ENCODE measurements around the gene LSM11. TPM values are rescaled to one million over a fixed set of nuclear protein-coding genes. Genes with fewer than 3 reads are reported as not detected.

Gene LSM11
- polyA plus RNA-seq, 3 donors from 2014 or later = 0.48 to 0.53 TPM; not detected in 1

DNA sequence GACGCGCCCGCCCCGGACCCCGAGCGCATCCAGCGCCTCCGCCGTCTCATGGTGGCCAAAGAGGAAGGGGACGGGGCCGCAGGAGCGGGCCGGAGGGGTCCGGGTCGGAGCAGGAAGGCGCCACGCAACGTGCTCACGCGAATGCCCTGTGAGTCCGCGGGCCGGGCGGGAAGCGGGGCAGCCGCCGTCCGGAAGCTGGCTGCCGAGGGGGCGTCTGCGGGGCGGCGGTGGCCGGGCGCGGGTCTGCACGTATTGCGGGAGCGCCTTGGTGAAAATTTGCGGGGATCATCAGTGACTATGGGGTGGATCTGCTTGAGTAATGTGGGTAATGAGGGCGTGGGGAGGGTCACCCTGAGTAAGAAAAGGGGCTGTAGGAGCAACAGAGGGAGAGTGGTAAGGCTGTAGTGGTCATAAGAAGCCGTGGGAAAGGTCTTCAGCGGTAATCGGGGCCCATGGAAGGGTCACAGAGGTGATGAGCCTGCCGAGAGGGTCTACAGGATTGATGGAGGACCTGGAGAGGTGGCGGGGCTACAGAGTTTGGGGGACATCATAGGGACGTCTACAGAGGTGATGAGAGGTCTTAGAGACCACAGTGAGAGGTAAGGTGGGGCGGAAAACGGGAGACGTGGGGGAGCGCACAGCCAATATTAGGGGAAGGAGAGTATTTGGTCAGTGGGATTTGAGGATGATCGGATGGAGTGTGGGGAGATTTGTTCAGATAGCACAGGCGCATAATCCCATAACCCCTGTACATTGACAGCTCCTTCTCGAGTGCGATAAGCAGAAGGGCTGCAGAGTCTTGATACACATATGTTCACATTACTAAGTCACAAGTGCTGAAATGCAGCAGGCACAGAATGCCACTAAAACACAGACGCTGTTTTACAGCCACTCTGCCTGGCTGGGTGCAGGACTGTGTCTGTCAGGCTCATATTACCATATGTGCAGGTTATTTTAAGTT lies 819 bp downstream of the LSM11 start:
- H3K4me1 Mint-ChIP-seq = peaks cover 22 to 27% of the 10 kb centered on the region in 2 donors
- peak in 1 of 3 donors; percentile 36 for DNase-seq
- no peaks in the 10 kb centered on the region for H3K9me3 Mint-ChIP-seq
- H3K27me3 Mint-ChIP-seq (ENCODE audit: low read depth in 3 of 3) = peaks cover 0 to 7% (median 2%) of the 10 kb centered on the region in 3 donors
- peak overlapping the region; percentile 87 to 97 (median 91) for H3K4me3 Mint-ChIP-seq
- H3K36me3 Mint-ChIP-seq = peaks cover 0 to 2% (median 0%) of the 10 kb centered on the region in 3 donors
- peak overlapping the region; percentile 29 to 92 (median 84) for H3K27ac Mint-ChIP-seq

DNA sequence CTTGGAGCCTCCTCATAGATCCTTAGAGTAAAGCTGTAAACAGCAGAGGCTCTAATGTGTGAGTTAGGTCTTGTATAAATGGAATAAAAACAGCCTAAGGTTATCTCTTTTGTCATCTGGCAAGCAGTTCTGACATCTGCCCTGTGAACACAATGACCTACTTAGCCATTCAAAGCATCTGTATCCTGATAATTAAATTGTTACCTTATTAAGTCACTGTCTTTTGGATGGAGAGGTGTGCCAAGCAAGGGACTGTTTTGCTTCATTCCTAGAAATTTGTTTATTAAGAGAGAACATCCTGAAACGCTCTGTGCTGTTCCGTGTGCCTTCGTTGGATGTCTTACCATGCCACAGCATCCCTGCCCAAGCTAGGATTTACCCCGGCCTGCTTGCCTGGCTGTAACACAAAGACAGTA lies 1.5 kb downstream of the LSM11 start:
- no peak for DNase-seq
- H3K4me3 Mint-ChIP-seq = peak overlapping the region; percentile 87 to 97 (median 91)
- no peaks in the 10 kb centered on the region for H3K36me3 Mint-ChIP-seq
- H3K27ac Mint-ChIP-seq = peak overlapping the region in 1 of 6 donors; percentile 69
- peaks cover 22 to 27% of the 10 kb centered on the region in 2 donors for H3K4me1 Mint-ChIP-seq
- no peaks in the 10 kb centered on the region for H3K9me3 Mint-ChIP-seq
- H3K27me3 Mint-ChIP-seq (ENCODE audit: low read depth in 3 of 3) = peaks cover 0 to 7% (median 2%) of the 10 kb centered on the region in 3 donors

DNA sequence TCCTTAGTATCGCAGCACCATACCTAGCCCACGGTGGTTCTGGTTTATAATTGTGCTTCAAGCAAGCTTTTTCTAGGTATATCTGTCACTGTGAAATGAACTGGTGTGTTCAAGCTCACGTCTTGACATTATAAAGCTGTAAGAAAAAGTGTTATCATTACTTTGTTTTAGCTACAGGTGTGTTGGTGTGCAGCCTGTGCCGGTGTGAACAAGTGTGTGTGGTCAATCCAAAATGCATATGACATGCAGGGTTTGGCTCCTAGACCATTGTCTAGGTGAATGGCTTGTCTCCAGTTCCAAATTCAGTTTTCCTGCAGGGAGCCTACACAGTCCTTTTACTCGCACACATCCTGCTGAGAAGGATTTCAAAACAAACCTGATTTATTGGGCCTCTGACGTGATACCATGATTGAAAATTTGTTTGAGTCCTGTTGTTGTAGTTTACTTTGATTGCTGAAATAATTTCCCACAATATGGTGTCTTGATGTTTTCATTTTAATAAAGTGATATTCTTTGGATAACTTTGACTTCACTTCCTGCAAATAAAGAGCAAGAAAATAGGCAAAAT lies 3.7 kb downstream of the LSM11 start:
- peaks cover 21 to 27% of the 10 kb centered on the region in 2 donors for H3K4me1 Mint-ChIP-seq
- no peaks in the 10 kb centered on the region for H3K9me3 Mint-ChIP-seq
- H3K27ac Mint-ChIP-seq = no peak overlapping the region
- no peaks in the 10 kb centered on the region for H3K36me3 Mint-ChIP-seq
- H3K27me3 Mint-ChIP-seq (ENCODE audit: low read depth in 3 of 3) = peaks cover 0 to 5% (median 2%) of the 10 kb centered on the region in 3 donors
- no peak overlapping the region for H3K4me3 Mint-ChIP-seq
- no peak for DNase-seq

DNA sequence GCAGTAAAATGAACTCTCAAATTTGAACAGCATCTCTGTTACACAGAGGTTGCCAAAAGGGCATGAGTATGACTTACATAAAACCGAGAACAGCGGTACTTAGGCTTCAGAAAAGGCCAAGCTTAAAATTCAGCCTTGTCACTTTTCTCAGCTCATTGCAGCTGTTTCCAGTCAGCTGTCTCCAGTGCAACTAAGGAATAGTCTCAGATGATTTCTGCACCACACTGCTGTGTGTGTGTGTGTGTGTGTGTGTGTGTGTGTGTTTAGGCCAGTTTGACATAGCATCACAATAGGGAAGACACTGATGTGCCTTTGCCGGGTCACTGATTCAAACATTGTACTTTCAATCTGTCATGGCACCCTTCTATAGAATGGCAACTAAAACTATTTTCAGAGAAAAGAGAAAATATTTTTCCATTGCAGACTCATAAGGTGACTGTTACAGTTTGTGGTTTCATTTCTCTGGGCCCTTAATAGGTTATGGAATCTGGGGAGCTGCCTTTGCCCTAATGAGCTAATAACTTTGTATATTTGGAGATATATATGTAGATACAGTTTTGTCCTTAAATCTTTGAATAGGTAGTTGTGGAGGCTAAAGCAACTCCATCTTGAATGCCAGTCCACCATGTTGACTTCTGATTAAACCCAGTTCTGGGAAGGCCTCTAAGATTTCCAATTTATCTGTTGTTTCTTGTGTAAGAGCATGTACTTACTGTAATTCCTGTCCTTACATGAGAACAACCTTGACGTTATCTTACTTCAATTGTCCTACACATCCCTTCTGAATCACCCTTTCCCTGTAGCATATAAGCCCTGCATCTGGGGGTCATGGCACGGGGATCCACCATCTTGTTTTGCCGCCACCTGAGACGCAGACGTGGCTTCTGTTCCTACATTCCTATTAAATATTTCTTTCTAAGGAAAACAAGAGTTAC lies 4.5 kb downstream of the LSM11 start:
- H3K4me3 Mint-ChIP-seq = no peak overlapping the region
- H3K27ac Mint-ChIP-seq = no peak overlapping the region
- peaks cover 16 to 21% of the 10 kb centered on the region in 2 donors for H3K4me1 Mint-ChIP-seq
- peaks cover 0 to 4% (median 4%) of the 10 kb centered on the region in 3 donors for H3K36me3 Mint-ChIP-seq
- DNase-seq = no peak
- no peaks in the 10 kb centered on the region for H3K9me3 Mint-ChIP-seq
- H3K27me3 Mint-ChIP-seq (ENCODE audit: low read depth in 3 of 3) = peaks cover 0 to 4% (median 2%) of the 10 kb centered on the region in 3 donors

DNA sequence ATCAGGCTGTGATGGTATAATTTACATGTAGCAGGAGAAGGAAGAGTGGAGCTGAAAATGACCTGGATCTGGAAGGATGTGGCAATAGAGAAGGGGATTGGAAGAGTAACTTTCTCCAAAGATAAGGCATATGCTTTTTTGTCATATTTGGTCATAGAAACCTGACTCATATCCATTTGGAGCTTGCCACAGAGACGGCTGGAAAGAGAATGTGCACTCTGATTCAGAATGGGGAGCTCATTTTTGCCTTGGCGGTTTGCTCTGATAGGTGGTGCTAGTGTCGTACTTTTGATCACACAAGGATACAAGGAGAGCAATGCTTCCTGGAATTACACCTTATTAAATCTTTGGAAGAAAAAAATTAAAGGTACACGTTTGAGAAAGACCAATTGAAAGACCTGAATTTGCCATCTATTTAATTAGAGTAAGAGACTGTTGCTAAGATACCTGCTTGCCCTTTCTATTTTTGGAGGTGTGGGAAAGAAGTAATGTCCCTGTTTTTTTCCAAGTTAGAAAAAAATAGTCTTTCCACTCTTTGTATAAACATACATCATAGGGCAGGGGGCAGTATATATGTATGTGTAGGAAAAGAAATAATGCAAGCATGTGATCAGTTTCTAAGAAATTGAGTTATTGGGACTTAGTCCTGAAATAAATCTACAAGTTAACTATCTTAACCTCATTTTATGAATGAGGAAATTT lies 5.4 kb downstream of the LSM11 start:
- Mint-ChIP-seq H3K4me3 (no peak overlapping the region), H3K4me1 (peaks cover 13 to 17% of the 10 kb centered on the region in 2 donors), H3K27me3 (ENCODE audit: low read depth in 3 of 3) (peaks cover 0 to 2% (median 1%) of the 10 kb centered on the region in 3 donors), H3K9me3 (no peaks in the 10 kb centered on the region), H3K36me3 (peaks cover 0 to 11% (median 4%) of the 10 kb centered on the region in 3 donors), H3K27ac (no peak overlapping the region)
- DNase-seq = no peak

DNA sequence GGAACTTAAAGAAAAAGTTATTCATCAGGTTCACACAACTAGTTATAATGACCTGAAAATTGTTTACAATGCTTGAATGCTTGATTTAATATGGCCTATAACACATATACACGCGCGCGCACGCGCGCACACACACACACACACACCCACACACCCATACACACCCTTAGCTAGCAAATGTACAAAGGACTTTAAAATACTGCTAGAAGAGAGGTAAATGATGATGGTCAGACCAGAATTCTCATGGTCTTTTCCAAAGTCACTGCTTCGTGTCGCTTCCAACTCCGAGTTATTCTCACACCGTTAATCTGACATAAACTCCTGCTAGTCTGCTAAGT lies 5.9 kb downstream of the LSM11 start:
- Mint-ChIP-seq H3K4me3 (no peak overlapping the region), H3K27me3 (ENCODE audit: low read depth in 3 of 3) (no peaks in the 10 kb centered on the region), H3K4me1 (peaks cover 10 to 13% of the 10 kb centered on the region in 2 donors), H3K36me3 (peaks cover 0 to 12% (median 4%) of the 10 kb centered on the region in 3 donors), H3K27ac (peak overlapping the region in 1 of 6 donors; percentile 30), H3K9me3 (no peaks in the 10 kb centered on the region)
- DNase-seq = no peak

DNA sequence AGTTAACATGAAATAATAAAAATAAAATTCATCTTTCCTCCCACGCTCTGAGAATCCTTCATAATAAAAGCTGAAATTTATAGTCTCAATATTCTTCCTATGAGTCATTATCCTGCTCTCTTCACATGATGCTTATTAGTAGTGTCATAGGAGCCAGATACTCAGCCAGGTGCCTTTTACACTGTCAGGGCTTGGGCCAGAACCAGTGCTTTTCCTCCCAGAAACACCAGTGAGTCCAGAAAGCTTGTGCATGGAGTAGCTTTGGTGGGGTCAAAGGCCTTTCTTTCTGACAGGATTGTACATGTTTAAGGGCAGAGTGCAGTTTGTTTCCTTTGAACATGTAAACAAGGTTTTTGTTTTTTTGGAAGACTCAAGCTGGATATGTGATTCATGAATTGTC lies 6.8 kb downstream of the LSM11 start:
- DNase-seq = no peak
- Mint-ChIP-seq H3K4me3 (no peak overlapping the region), H3K9me3 (no peaks in the 10 kb centered on the region), H3K36me3 (peaks cover 4 to 18% (median 5%) of the 10 kb centered on the region in 3 donors), H3K27me3 (ENCODE audit: low read depth in 3 of 3) (no peaks in the 10 kb centered on the region), H3K4me1 (peaks cover 3 to 4% of the 10 kb centered on the region in 2 donors), H3K27ac (no peak overlapping the region)

DNA sequence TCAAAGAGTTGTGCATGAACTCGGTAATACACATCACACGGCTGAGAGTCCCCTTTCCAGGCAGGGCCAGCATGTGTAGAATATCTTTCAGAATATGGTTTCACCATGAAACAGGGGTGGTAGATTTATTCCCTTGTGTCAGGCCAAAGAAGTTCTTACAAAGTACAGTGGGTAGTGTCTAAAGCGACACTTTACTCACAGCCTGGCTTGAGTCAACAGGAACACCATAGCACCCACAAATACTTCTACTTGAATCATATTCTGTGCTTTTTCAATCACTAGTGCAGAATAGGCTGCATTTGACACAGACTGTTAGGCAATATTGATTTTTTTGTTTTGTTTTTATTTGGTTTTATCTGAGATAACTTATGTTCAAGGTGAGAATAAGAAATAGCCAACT lies 12.6 kb downstream of the LSM11 start:
- Mint-ChIP-seq H3K4me3 (no peak overlapping the region), H3K27me3 (ENCODE audit: low read depth in 3 of 3) (no peaks in the 10 kb centered on the region), H3K4me1 (no peaks in the 10 kb centered on the region), H3K36me3 (peaks cover 26 to 43% (median 28%) of the 10 kb centered on the region in 3 donors), H3K9me3 (no peaks in the 10 kb centered on the region), H3K27ac (no peak overlapping the region)
- no peak for DNase-seq

DNA sequence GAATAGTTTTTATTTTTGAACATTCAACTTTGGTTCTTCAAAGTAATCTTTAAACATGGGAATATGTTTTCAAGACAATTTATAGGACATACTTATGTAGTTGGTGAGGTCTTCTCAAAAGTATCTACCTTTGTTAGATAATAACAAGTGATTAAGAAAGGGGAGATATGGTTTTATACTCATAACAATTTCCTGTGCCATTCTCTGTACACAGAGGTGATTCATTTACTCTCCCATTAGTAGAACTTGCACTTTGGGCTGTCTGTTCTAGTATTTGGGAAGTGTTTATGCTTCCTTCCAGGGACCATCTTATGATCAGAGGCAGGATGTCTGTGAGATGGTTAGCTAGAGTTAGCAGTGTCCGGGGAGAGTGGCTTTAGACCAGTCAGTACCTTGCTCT lies 15.2 kb downstream of the LSM11 start:
- no peak for DNase-seq
- Mint-ChIP-seq H3K27ac (no peak overlapping the region), H3K9me3 (no peaks in the 10 kb centered on the region)

DNA sequence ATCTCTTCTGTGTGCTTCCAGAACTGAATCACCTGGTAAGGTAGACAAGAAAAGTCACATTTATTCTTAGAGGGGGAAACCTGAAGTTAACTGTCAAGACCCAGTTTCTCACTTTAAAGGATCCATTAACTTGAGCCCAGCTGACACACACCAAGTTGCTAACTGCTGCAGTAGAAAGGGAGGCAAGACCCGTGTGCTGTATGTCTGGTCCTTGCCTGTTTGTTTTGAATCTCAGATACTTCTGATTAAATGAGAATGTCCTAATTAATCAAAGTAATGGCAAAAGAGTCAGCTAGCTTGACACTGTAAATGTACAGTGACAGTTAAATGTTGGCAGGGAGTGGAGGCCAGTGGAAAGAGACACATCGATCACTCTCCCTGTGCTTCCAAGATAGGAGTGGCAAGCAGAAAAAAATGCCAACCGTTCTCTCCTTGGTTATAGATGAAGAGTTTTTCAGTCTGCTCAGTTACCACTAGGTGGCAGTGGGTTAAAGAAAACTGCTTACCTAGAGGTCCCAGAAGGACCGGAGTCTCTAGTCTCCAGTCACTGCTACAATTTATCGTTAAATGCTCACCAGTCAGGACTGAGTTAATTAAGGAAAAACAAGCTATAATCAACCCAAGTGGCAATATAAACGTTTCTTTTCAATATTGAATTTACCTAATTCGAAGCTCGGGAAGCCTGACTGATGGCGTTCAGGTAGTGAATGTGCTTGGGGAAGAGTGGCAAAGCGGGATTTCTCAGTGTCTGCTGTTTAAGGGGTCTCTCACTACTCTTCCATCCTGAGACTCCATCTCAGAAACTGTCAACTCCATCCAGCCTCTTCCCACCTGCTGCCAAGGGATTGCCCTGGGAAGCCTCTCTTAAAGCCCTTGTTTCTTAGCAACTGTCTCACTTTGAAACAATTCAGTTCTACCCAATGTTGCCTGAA lies 18.4 kb downstream of the LSM11 start:
- Mint-ChIP-seq H3K27ac (no peak overlapping the region), H3K4me3 (no peak overlapping the region), H3K4me1 (no peaks in the 10 kb centered on the region), H3K9me3 (no peaks in the 10 kb centered on the region), H3K36me3 (peaks cover 10 to 16% (median 12%) of the 10 kb centered on the region in 3 donors), H3K27me3 (ENCODE audit: low read depth in 3 of 3) (peaks cover under 1 to 2% (median 2%) of the 10 kb centered on the region in 3 donors)
- peak; percentile 26 to 39 (median 35) for DNase-seq

More for the DNA sequence above, 15.2 kb downstream of the LSM11 start:
- Mint-ChIP-seq H3K36me3 (peaks cover 22 to 36% (median 28%) of the 10 kb centered on the region in 3 donors), H3K4me3 (no peak overlapping the region), H3K4me1 (no peaks in the 10 kb centered on the region), H3K27me3 (ENCODE audit: low read depth in 3 of 3) (no peaks in the 10 kb centered on the region)

DNA sequence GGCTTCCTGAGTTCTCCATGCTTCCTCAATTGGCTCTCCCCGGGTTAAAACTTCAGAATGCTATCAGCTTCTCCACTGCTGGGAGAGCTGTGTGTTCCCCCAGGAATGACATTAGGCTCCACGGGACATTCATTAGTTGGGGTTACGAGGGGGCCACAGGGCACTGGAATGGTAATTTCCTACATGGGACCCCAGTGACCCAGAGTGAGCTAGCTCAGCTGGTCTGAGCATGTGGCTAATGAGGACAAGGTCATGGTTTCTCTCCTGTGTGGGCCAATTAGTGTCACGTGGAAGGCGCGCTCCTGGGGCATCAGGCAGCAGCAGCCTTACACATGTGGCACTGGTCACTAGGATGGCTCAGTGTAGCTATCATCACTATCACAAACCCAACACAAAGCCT lies 21.0 kb downstream of the LSM11 start:
- Mint-ChIP-seq H3K27ac (no peak overlapping the region), H3K4me1 (no peaks in the 10 kb centered on the region), H3K27me3 (ENCODE audit: low read depth in 3 of 3) (peaks cover 2 to 3% (median 2%) of the 10 kb centered on the region in 3 donors), H3K9me3 (no peaks in the 10 kb centered on the region), H3K4me3 (no peak overlapping the region), H3K36me3 (peaks cover 0 to 8% (median 6%) of the 10 kb centered on the region in 3 donors)
- DNase-seq = no peak

DNA sequence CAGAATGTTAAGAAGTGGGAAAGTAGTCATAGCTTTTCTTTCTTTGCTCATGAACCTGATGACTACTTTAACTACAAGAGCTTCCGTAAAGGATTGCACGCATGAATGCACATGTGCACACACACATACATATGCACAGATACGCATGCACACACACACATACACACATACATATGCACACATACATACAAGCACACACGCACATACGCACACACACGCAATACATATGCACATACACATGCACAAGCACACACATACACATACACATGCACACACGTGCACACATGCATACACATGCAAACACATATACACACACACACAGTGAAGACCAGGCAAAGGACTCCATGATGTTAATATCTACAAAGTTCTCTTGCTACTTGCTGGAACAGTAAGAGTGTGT lies 22.9 kb downstream of the LSM11 start:
- Mint-ChIP-seq H3K9me3 (no peaks in the 10 kb centered on the region), H3K4me3 (no peak overlapping the region), H3K36me3 (peaks cover 0 to 1% (median 0%) of the 10 kb centered on the region in 3 donors), H3K4me1 (no peaks in the 10 kb centered on the region), H3K27me3 (ENCODE audit: low read depth in 3 of 3) (peaks cover 2 to 6% (median 3%) of the 10 kb centered on the region in 3 donors), H3K27ac (no peak overlapping the region)
- DNase-seq = no peak

All from immature natural killer cell (primary cell).